B cell (primary cell): ENCODE data around the gene RASSF1. TPM values are rescaled to one million over a fixed set of nuclear protein-coding genes. Genes with fewer than 3 reads are reported as not detected.
A peak's percentile ranks its signal among the peaks of the same experiment; 100 is the strongest.

Experiments used
- ATAC-seq: fragments of 200-7000 bp; cut with Tn5 transposase; one replicate; pipeline ENCODE4 v1.10.0; 2021; ENCODE audit warnings: low read depth, mild to moderate bottlenecking, moderate number of reproducible peaks, moderate library complexity
- CTCF ChIA-PET: fragments of 350-600 bp; sonication (Branson Sonifier 250); formaldehyde crosslinking; loops from one replicate; lab custom pipeline; 2021; ENCODE audit warnings: antibody characterized with exemption, inconsistent platforms; lab: Charles Lee
- POLR2A ChIA-PET: fragments of 350-600 bp; sonication (Branson Sonifier 250); formaldehyde crosslinking; loops from one replicate; lab custom pipeline; 2021; ENCODE audit warnings: antibody characterized with exemption; lab: Charles Lee
- DNase-seq: peaks from one replicate; pipeline ENCODE4 v3.0.0; 2013
- H2AFZ ChIP-seq: 2 replicates; pipeline ENCODE4 v1.6.1; 2012; ENCODE audit warnings: mild to moderate bottlenecking, low read depth, low read length; ENCODE audit not compliant: insufficient read depth, poor library complexity, severe bottlenecking
- H3K27ac ChIP-seq, 2 donors: 1 replicate in 1 of 2; 2 replicates in 1 of 2; pipeline ENCODE4 v1.5.1; 2012 to 2013; ENCODE audit warnings: low read length in 2 of 2, mild to moderate bottlenecking in 2 of 2, moderate library complexity in 1 of 2
- H3K27me3 ChIP-seq, 4 experiments: fragments of 200-600 bp in 1 of 4; sonication (generic) in 1 of 4; replicated peaks in 1 of 4; 1 replicate in 2 of 4; 2 replicates in 2 of 4; pipeline versions ENCODE4 v1.6.1 to v1.7.0; 2013 to 2016; ENCODE audit warnings: low read length in 3 of 4, mild to moderate bottlenecking in 2 of 4, mixed read lengths in 1 of 4, moderate library complexity in 1 of 4; ENCODE audit not compliant: insufficient read depth in 4 of 4, control insufficient read depth in 3 of 4; ENCODE audit errors: control extremely low read depth in 1 of 4
- H3K36me3 ChIP-seq, 2 experiments: replicated peaks in 1 of 2; 1 replicate in 1 of 2; 2 replicates in 1 of 2; pipeline versions ENCODE4 v1.6.1 to v1.7.1; 2013; ENCODE audit warnings: low read length in 1 of 2; ENCODE audit not compliant: insufficient read depth in 2 of 2, control insufficient read depth in 1 of 2; ENCODE audit errors: control extremely low read depth in 1 of 2, extremely low read depth in 1 of 2
- H3K4me1 ChIP-seq, 2 donors: fragments of 200-600 bp in 1 of 2; sonication (generic) in 1 of 2; 1 replicate in 1 of 2; 2 replicates in 1 of 2; pipeline versions ENCODE4 v1.5.1 to v1.6.1; 2013 to 2017; ENCODE audit warnings: low read length in 2 of 2; ENCODE audit not compliant: control insufficient read depth in 2 of 2, insufficient read depth in 2 of 2
- H3K4me2 ChIP-seq: replicated peaks from 2 replicates; pipeline ENCODE3; 2012; ENCODE audit warnings: mild to moderate bottlenecking, low read depth, low read length; ENCODE audit not compliant: poor library complexity, severe bottlenecking
- H3K4me3 ChIP-seq, 5 experiments: fragments of 200-600 bp in 1 of 5; sonication (generic) in 1 of 5; 1 replicate in 3 of 5; 2 replicates in 2 of 5; pipeline versions ENCODE4 v1.5.1 to v1.7.0; 2011 to 2016; ENCODE audit warnings: low read length in 4 of 5, mild to moderate bottlenecking in 4 of 5, low read depth in 2 of 5, control low read depth in 1 of 5, moderate library complexity in 1 of 5; ENCODE audit not compliant: insufficient read depth in 1 of 5; ENCODE audit errors: control extremely low read depth in 1 of 5, extremely low read depth in 1 of 5
- H3K79me2 ChIP-seq: fragments of 200-600 bp; sonication (generic); one replicate; pipeline ENCODE4 v1.6.0; 2016; ENCODE audit warnings: low read length; ENCODE audit not compliant: control insufficient read depth, insufficient read depth
- H3K9ac ChIP-seq: fragments of 200-600 bp; sonication (generic); 2 replicates; pipeline ENCODE4 v1.6.1; 2017; ENCODE audit warnings: mild to moderate bottlenecking, low read length, moderate library complexity
- H3K9me3 ChIP-seq, 3 donors: one replicate each; pipeline versions ENCODE4 v1.6.1 to v1.7.1; 2013; ENCODE audit warnings: low read length in 2 of 3; ENCODE audit not compliant: control insufficient read depth in 2 of 3, insufficient read depth in 1 of 3; ENCODE audit errors: control extremely low read depth in 1 of 3
- H4K20me1 ChIP-seq: 2 replicates; pipeline ENCODE4 v1.6.0; 2012; ENCODE audit warnings: mild to moderate bottlenecking, low read length; ENCODE audit not compliant: insufficient read depth, control insufficient read depth, poor library complexity, severe bottlenecking
- H3K27ac Mint-ChIP-seq: one replicate; pipeline ENCODE4 v1.8.0; 2021; ENCODE audit warnings: mixed read lengths
- H3K27me3 Mint-ChIP-seq: one replicate; pipeline ENCODE4 v1.8.0; 2021; ENCODE audit warnings: mixed read lengths
- H3K4me1 Mint-ChIP-seq: one replicate; pipeline ENCODE4 v1.8.0; 2021; ENCODE audit warnings: mixed read lengths
- H3K4me3 Mint-ChIP-seq: one replicate; pipeline ENCODE4 v1.8.0; 2021; ENCODE audit warnings: mixed read lengths
- H3K9me3 Mint-ChIP-seq: one replicate; pipeline ENCODE4 v1.8.0; 2022; ENCODE audit warnings: mixed read lengths; ENCODE audit not compliant: insufficient read depth
- CTCF ChIP-seq: fragments of 200-600 bp; IDR thresholded peaks from one replicate; pipeline ENCODE4 v1.8.0; 2022; ENCODE audit warnings: antibody characterized with exemption, mild to moderate bottlenecking
- EZH2 ChIP-seq: IDR thresholded peaks from 2 replicates; pipeline ENCODE4 v1.6.1; 2012; ENCODE audit warnings: borderline replicate concordance, low read depth, mild to moderate bottlenecking, moderate library complexity, low read length; ENCODE audit not compliant: insufficient read depth, poor library complexity, severe bottlenecking
- WGBS: methylation state at CpG from one replicate; pipeline ENCODE4 v1.1.5; 2013; ENCODE audit warnings: missing lambda C conversion rate; ENCODE audit not compliant: insufficient coverage; 5-methylcytosine and 5-hydroxymethylcytosine counted together
- intact Hi-C: fragments of 100-400 bp; cut with micrococcal nuclease; formaldehyde crosslinking; loops from one replicate; pipeline ENCODE4 v1.10.0; 2022
- polyA plus RNA-seq: library from polyadenylated mRNA; depleted of rRNA; stranded (reverse); fragments of >200 nt; gene quantifications from 2 replicates; pipeline ENCODE4 v1.2.3, GENCODE V29; 2012
- total RNA-seq, 2 donors: library from RNA; stranded (reverse); fragments of 120-200 nt in 1 of 2; gene quantifications; 1 replicate in 1 of 2; 2 replicates in 1 of 2; pipeline versions ENCODE4 v1.2.3 to v1.2.4, GENCODE V29; 2013 to 2022

RASSF1 gene
- total and polyA plus RNA-seq, 2 donors (not counting 1 experiment from before 2014, with no cell fraction given), result 121 to 223 TPM

DNA sequence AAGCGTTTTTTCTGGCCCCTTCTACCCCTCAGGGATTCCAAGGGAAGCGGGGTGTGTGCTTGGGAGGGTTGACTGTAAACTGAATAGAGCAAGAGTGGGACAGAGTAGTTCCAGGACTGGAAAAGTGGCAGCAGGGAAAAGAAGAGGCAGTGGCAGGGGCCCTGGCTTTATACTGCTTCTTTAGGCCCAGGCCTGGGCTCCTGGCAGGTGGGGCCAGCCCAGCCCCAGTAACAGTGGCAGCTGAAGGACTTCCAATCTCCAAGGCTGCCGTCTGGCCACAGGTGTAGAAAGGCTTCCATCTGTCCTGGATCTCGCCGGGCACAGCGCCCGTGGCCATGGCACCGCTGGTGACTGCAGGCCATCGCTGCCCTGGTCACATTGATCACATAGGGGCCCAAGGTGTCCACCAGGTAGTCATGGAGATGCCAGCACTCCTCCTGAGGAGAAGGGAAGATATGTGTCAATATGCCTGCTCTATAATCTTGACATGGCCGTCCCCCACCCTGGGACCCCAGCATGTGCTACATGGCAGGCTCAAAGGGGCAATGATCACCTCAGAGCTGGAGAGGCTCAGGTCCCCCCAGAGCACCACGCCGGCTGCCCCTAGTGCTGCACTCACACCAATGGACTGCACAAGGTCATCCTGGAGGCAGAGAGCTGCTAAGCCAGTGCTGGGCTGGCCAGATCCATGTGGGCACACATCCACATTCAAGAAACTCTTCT is 47.4 kb downstream of the RASSF1 start:
- Mint-ChIP-seq H3K4me3 (peak overlapping the region; percentile 92), H3K27me3 (no peaks in the 10 kb centered on the region), H3K4me1 (peaks cover 24% of the 10 kb centered on the region), H3K9me3 (no peaks in the 10 kb centered on the region), H3K27ac (peak overlapping the region; percentile 96)
- Histone ChIP-seq H2AFZ (peak overlapping the region; percentile 93), H3K4me1 (peaks cover 16 to 23% of the 10 kb centered on the region in 2 donors), H3K4me3 (peak overlapping the region in 2 of 5 experiments; percentile 81 to 94), H3K9ac (peak overlapping the region; percentile 95), H3K27ac (peak overlapping the region; percentile 57 to 68), H4K20me1 (no peaks in the 10 kb centered on the region), H3K9me3 (no peaks in the 10 kb centered on the region), H3K36me3 (peaks cover 0 to 25% of the 10 kb centered on the region in 2 experiments), H3K79me2 (peaks cover 22% of the 10 kb centered on the region), H3K4me2 (peak overlapping the region; percentile 100), H3K27me3 (no peaks in the 10 kb centered on the region)
- ATAC-seq (no peak), DNase-seq (no peak)
- ChIA-PET POLR2A (interaction anchor here (0.6 to 2.3 kb wide), 4 partner anchors 12 to 175 kb away, joined by 3 to 15 read pairs (median 4); no protein-coding TSS in a partner anchor), CTCF (interaction anchor here (1.0 to 2.0 kb wide), 7 partner anchors 18 to 99 kb away, joined by 4 to 9 read pairs (median 5); no protein-coding TSS in a partner anchor)
- no peak for TF ChIP-seq EZH2
- TF ChIP-seq CTCF, result no peak
- intact Hi-C loops, result loop anchor here (10.0 kb wide), 1 partner anchor 1092 kb away; the partner anchor contains the start of gene MANF
- WGBS, result 83% methylated on average over 12 of the region's 12 CpGs
